Measurements from ENCODE around the gene PTPN13.
A peak's percentile ranks its signal among the peaks of the same experiment; 100 is the strongest.

PTPN13 gene

GRCh38 chr4:86593688-86594558, at the start of gene PTPN13:
TSS of gene PTPN13 (plus strand) at chr4:86594315. CDS start at chr4:86635257, 40,942 bp downstream.
- peak; percentile 79 for DNase-seq

DNA sequence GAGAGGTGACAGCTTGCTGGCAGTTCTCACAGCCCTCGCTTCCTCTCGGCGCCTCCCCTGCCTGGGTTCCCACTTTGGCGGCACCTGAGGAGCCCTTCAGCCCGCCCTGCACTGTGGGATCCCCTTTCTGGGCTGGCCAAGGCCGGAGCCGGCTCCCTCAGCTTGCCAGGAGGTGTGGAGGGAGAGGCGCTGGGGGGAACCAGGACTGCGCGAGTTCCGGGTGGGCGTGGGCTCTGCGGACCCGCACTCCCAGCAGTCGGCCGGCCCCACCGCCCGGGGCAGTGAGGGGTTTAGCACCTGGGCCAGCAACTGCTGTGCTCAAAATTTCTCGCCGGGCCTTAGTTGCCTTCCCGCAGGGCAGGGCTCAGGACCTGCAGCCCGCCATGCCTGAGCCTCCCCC, 47.0 kb upstream of the PTPN13 start:
- DNase-seq, result no peak

GRCh38 chr4:86549163-86549788, 44.8 kb upstream of the PTPN13 start:
- no peak for DNase-seq

GRCh38 chr4:86551387-86551786, 42.7 kb upstream of the PTPN13 start:
- DNase-seq, result no peak

DNA sequence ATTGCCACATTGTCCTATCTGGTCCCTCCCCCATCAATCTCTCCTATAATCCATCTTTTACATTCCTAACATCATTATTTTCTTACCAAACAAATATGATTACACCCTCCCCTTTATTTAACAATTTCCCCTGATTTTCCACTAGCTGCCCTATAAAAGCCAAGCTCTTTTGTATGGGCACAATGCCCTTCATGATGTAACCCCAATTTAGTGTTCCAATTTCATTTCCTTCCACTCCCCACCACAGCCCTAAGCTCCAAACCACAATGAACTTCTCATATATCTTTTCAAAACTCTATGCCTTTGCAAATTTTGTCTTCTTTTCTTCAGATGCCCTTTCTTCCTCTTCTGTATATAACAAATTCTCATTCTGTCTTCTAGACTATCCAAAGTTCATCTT, 39.5 kb upstream of the PTPN13 start:
- DNase-seq, result no peak

- no peak for DNase-seq
These were observed 37.2 kb upstream of the PTPN13 start for GRCh38 chr4:86556791-86557415.

DNA sequence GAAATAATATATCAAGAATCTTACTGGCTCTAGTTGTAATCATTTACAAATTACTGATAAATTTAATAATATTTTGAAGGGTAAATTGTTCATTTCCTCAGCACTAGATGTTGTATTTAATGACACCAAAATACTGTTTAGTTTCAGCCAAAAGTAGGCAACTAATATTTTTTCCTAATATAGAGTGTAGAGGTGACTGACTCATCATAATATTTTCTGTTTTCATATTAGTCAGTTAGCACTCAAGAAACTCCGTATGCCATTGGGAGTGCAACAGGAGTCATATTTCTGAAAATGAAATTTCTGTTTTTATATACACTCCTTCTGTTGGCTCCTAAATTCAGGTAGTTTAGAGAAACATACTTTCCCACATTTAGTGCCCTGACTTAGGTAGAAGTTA, 36.6 kb upstream of the PTPN13 start:
- DNase-seq, result no peak

DNA sequence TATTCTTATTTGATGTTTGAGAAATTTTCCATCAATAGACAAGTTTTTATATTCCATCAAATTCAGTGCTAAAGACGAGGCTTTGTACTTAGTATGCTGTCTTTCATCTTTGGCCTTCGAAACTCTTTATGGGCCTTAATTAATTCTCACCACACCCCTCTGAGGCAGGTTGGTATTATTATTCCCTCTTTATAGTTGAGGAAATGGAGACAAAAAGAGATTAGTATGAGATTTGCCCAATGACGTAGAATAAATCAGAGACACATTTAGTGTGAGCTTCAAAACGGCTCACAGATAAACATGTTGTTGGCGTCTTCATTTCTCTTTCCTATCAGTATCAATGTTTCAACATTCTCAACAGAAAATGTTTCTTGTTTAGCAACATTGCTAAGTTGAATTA, 35.9 kb upstream of the PTPN13 start:
- no peak for DNase-seq

DNA sequence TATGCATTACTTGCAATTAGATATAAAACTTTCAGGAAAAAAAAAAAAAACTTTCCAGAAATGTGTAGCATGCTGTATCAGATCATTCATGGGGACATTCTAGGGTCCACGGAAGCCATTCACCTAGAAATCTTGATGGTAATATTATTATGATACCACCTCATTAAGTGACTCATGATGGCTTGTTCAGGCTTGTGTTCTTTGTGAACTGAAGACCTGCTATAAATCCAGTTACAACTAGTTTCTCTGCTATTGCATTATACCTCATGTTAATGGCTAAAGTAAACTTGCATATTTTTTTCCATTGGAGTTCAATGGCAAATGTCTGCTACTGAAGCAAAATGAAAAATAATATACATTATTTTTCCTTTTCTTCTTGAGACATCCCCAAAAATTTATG, 35.3 kb upstream of the PTPN13 start:
- DNase-seq, result no peak

DNA sequence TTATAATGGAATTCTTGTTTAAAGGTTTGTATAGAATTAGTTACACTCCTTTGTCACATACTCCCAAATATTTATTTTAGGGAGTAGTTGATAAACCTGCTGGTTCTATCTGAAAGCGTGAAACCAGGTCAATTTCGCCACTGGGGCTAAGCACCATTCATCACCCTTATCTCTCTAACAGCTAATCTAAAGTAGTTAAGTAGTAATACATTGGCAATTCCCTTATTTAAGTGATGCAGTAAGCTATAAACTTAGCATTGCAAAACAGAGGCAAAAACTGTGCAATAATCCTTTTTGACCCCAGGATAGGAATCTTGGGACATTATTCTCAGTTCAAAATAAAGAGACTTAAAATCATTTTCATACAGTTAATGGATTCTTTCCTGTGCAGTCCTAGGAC, 33.7 kb upstream of the PTPN13 start:
- DNase-seq, result no peak

- DNase-seq, result no peak
These were observed 32.9 kb upstream of the PTPN13 start for GRCh38 chr4:86561256-86561655.

GRCh38 chr4:86563416-86563815, 30.7 kb upstream of the PTPN13 start:
- DNase-seq, result no peak

GRCh38 chr4:86564795-86565194, 29.3 kb upstream of the PTPN13 start:
- no peak for DNase-seq

- no peak for DNase-seq
These were observed 28.5 kb upstream of the PTPN13 start for GRCh38 chr4:86565651-86566050.

DNA sequence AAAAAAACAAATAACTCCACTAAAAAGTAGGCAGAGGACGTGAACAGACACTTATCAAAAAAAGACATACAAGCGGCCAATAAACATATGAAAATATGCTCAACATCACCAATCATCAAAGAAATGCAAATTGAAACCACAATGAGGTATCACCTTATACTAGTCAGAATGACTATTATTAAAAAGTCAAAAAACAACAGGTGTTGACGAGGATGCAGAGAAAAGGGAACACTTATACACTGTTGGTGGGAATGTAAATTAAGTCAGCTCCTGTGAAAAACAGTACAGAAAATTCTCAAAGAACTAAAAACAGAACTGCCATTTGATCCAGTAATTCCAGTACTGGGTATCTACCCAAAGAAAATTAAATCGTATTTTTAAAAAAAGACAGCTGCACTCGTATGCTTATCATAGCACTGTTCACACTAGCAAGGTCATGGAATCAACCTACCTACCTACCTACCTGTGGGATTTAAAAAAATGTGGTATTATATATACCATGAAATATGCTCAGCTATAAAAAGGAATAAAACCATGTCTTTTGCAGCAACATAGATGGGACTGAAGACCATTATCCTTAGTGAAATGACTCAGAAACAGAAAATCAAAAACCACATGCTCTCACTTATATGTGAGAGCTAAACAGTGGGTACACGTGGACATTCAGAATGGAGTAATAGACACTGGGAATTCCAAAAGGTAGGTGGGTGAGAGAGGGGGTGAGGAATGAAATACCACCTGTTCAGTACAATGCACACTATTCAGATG, 24.8 kb upstream of the PTPN13 start:
- no peak for DNase-seq

GRCh38 chr4:86579941-86580340, 14.2 kb upstream of the PTPN13 start:
- DNase-seq, result no peak

DNA sequence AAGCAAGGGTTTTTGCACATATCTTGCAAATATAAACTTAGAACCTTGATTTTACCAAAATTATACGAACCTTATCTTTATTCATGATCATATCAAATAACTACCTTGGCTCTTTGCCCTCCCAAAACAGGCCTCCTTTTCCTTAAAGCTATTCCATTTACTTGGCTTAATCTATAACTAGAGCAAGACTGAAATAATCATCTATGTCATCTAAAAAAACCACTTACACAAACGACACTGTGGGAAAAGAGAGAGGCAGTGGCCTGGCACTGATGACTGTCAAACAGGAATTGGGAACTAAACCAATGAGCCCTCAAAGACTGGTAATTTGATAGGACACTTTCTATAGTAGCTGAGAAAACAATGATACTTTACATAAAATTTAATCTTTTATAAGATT, 11.7 kb upstream of the PTPN13 start:
- DNase-seq, result no peak

GRCh38 chr4:86586160-86586572, 7.9 kb upstream of the PTPN13 start:
- no peak for DNase-seq

- no peak for DNase-seq
These were observed 7.3 kb upstream of the PTPN13 start for GRCh38 chr4:86586626-86587380.

- DNase-seq, result peak; percentile 58
These were observed 6.6 kb upstream of the PTPN13 start for GRCh38 chr4:86587381-86588140.

GRCh38 chr4:86592553-86593249, 1.4 kb upstream of the PTPN13 start:
- DNase-seq, result no peak
